CD4-positive, alpha-beta T cell (primary cell): Measurements from ENCODE around the gene DDX54. TPM values are rescaled to one million over a fixed set of nuclear protein-coding genes. Genes with fewer than 3 reads are reported as not detected.
A peak's percentile ranks its signal among the peaks of the same experiment; 100 is the strongest.

Experiments
- ATAC-seq: fragments of 200-7000 bp; cut with Tn5 transposase; one replicate; pipeline ENCODE4 v1.10.0; 2022; ENCODE audit warnings: mild to moderate bottlenecking; ENCODE audit not compliant: poor library complexity
- CTCF ChIA-PET: fragments of 350-600 bp; sonication (Branson Sonifier 250); formaldehyde crosslinking; loops from one replicate; lab custom pipeline; 2021; ENCODE audit warnings: antibody characterized with exemption, inconsistent platforms; lab: Charles Lee
- POLR2A ChIA-PET: fragments of 350-600 bp; sonication (Branson Sonifier 250); formaldehyde crosslinking; loops from one replicate; lab custom pipeline; 2021; ENCODE audit warnings: antibody characterized with exemption, inconsistent platforms; lab: Charles Lee
- DNase-seq, 14 experiments: peaks; one replicate each; pipeline ENCODE4 v3.0.0-alpha.2; 2013 to 2020; ENCODE audit warnings: mixed read lengths in 2 of 14
- H3K27ac ChIP-seq, 2 donors: one replicate each; pipeline versions ENCODE4 v1.5.1 to v1.7.0; 2013; ENCODE audit warnings: low read length in 2 of 2, low read depth in 1 of 2, mild to moderate bottlenecking in 1 of 2
- H3K27me3 ChIP-seq, 2 experiments: 1 replicate in 1 of 2; 2 replicates in 1 of 2; pipeline versions ENCODE4 v1.6.1 to v1.7.0; 2013; ENCODE audit warnings: low read length in 2 of 2, control low read depth in 1 of 2, mild to moderate bottlenecking in 1 of 2, moderate library complexity in 1 of 2; ENCODE audit not compliant: insufficient read depth in 2 of 2, control insufficient read depth in 1 of 2
- H3K36me3 ChIP-seq: one replicate; pipeline ENCODE4 v1.6.1; 2013; ENCODE audit warnings: low read length, control low read depth; ENCODE audit not compliant: insufficient read depth
- H3K4me1 ChIP-seq: one replicate; pipeline ENCODE4 v1.6.1; 2013; ENCODE audit warnings: low read length, control low read depth; ENCODE audit not compliant: insufficient read depth
- H3K4me3 ChIP-seq: one replicate; pipeline ENCODE4 v1.5.1; 2013; ENCODE audit warnings: mild to moderate bottlenecking, low read length, moderate library complexity
- H3K9me3 ChIP-seq, 2 experiments: 1 replicate in 1 of 2; 2 replicates in 1 of 2; pipeline versions ENCODE4 v1.6.1 to v1.7.0; 2013; ENCODE audit warnings: low read length in 2 of 2, mild to moderate bottlenecking in 2 of 2, control low read depth in 1 of 2, moderate library complexity in 1 of 2; ENCODE audit not compliant: control insufficient read depth in 1 of 2, insufficient read depth in 1 of 2
- H3K27ac Mint-ChIP-seq: one replicate; pipeline ENCODE4 v1.8.0; 2020; ENCODE audit warnings: mixed read lengths
- H3K27me3 Mint-ChIP-seq: one replicate; pipeline ENCODE4 v1.8.0; 2021; ENCODE audit warnings: mixed read lengths
- H3K36me3 Mint-ChIP-seq: one replicate; pipeline ENCODE4 v1.8.0; 2021; ENCODE audit warnings: low read depth, mixed read lengths
- H3K4me1 Mint-ChIP-seq: one replicate; pipeline ENCODE4 v1.8.0; 2021; ENCODE audit warnings: low read depth, mixed read lengths
- H3K4me3 Mint-ChIP-seq: one replicate; pipeline ENCODE4 v1.8.0; 2020; ENCODE audit warnings: mild to moderate bottlenecking, mixed read lengths
- H3K9me3 Mint-ChIP-seq: one replicate; pipeline ENCODE4 v1.8.0; 2020; ENCODE audit warnings: mixed read lengths
- intact Hi-C, 2 experiments: fragments of 100-400 bp; cut with DNase I in 1 of 2; cut with micrococcal nuclease in 1 of 2; formaldehyde crosslinking; loops; one replicate each; pipeline versions ENCODE4 v1.15.1 to v1.9.0; 2023 to 2025; cut with DNase I, micrococcal nuclease
- total RNA-seq, 174 experiments: library from RNA in 2 of 174; stranded (reverse) in 2 of 174; gene quantifications; one replicate each; pipeline ENCODE4 v1.2.3 and lab custom pipeline; 2021 to 2026
- TF ChIP-seq, protein P1 (sequence below): fragments of 200-600 bp; IDR thresholded peaks from one replicate; pipeline ENCODE4 v1.8.0; 2022; ENCODE audit warnings: antibody characterized with exemption, mild to moderate bottlenecking

Gene DDX54
- total RNA-seq, 2 experiments from 2014 or later = 56.8 to 61.1 TPM

DNA sequence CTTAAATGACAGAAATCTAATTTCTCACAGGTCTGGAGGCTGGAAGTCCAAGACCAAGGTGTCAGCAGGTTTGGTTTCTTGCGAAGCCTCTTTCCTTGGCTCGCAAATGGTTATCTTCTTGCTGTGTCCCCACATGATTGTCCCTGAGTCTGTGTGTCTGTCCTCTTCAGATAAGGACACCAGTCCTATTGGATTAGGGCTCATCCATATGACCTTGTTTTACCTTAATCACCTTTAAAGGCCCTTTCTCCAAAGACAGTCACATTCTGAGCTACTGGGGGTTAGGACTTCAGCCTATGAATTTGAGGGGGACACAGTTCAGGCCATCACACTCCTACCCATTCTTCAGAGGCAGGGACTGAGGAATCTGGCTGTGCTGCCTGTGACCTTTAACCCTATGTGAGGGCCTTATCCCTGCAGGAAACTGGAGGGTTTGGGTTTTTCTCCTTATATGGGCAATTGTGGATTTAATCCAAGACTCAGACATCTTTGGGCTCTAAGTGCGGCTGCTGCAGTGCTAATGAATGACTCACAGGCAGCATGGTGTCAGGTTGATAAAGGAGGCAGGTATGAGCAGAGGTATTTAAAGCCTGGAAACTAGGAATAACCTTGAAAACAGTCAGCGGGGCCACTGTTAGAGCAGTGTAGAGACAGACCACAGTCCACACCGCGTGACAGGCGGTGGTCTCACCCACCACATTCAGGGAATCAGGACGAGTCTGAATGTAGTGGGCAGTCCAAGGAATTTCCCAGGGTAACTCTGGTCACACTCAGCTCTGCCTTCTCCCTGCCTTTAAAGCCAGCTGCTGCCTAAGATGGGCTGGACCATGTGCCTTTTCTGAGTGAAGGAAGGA lies 46.2 kb upstream of the DDX54 start:
- H3K4me1 ChIP-seq = peaks cover 69% of the 10 kb centered on the region
- POLR2A ChIA-PET = interaction anchor here (0.7 to 2.4 kb wide), 2 partner anchors 9 to 10 kb away, joined by 4 to 27 read pairs; partner anchors contain the start of gene TPCN1
- intact Hi-C loops = loop anchor here (2.0 to 5.0 kb wide), 2 partner anchors 34 to 47 kb away; partner anchors contain the start of genes DDX54 (in 1 of the 2) and RITA1 (in 1 of the 2)
- DNase-seq = no peak
- TF ChIP-seq, protein P1, sequence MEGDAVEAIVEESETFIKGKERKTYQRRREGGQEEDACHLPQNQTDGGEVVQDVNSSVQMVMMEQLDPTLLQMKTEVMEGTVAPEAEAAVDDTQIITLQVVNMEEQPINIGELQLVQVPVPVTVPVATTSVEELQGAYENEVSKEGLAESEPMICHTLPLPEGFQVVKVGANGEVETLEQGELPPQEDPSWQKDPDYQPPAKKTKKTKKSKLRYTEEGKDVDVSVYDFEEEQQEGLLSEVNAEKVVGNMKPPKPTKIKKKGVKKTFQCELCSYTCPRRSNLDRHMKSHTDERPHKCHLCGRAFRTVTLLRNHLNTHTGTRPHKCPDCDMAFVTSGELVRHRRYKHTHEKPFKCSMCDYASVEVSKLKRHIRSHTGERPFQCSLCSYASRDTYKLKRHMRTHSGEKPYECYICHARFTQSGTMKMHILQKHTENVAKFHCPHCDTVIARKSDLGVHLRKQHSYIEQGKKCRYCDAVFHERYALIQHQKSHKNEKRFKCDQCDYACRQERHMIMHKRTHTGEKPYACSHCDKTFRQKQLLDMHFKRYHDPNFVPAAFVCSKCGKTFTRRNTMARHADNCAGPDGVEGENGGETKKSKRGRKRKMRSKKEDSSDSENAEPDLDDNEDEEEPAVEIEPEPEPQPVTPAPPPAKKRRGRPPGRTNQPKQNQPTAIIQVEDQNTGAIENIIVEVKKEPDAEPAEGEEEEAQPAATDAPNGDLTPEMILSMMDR = no peak
- no peak for ATAC-seq
- H3K9me3 ChIP-seq = no peaks in the 10 kb centered on the region
- no peaks in the 10 kb centered on the region for H3K27me3 ChIP-seq
- peaks cover 62% of the 10 kb centered on the region for H3K36me3 ChIP-seq
- Mint-ChIP-seq H3K27me3 (no peaks in the 10 kb centered on the region), H3K9me3 (no peaks in the 10 kb centered on the region), H3K27ac (no peak overlapping the region), H3K4me3 (peak overlapping the region; percentile 11), H3K4me1 (peaks cover 59% of the 10 kb centered on the region), H3K36me3 (peaks cover 69% of the 10 kb centered on the region)
- no peak overlapping the region for H3K27ac ChIP-seq
- CTCF ChIA-PET = no interaction called here
- no peak overlapping the region for H3K4me3 ChIP-seq

DNA sequence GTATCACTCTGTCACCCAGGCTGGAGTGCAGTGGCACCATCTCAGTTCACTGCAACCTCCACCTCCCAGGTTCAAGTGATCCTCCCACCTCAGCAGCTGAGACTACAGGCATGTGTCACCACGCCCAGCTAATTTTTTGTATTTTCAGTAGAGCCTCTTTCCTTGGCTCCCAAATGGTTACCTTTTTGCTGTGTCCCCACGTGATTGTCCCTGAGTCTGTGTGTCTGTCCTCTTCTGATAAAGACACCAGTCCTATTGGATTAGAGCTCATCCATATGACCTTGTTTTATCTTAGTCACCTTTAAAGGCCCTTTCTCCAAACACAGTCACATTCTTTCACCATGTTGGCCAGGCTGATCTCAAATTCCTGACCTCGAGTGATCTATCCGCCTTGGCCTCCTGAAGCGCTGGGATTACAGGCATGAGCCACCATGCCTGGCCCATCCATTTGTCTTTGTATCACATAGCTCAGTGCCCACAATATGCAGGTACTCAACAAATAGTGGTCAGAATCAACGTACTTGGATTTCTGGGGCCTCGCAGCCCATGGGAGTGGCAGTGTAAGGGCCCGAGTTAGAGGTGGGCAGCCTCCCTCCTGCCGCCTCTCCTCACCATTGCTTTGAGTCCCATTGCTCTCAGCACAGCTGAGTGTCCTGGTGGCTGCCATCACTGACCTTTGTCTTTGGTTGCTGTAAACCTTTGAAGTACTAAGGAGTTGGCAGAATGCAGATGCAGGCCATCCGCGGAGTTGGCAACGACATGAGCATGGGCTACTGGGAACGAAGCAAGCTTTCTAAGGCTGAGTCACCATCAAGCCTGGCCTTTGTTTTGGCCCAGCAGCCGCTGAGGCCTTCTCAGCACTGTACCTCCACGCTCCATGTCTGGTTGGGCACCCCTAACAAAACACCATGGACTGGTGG lies 45.3 kb upstream of the DDX54 start:
- POLR2A ChIA-PET = interaction anchor here (0.7 to 1.4 kb wide), 5 partner anchors 9 to 31 kb away, joined by 4 to 7 read pairs (median 5); partner anchors contain the start of gene TPCN1

More for the DNA sequence above, 45.3 kb upstream of the DDX54 start:
- no peaks in the 10 kb centered on the region for H3K9me3 ChIP-seq
- ATAC-seq = no peak
- H3K4me3 ChIP-seq = no peak overlapping the region
- Mint-ChIP-seq H3K36me3 (peaks cover 61% of the 10 kb centered on the region), H3K4me1 (peaks cover 51% of the 10 kb centered on the region), H3K9me3 (no peaks in the 10 kb centered on the region), H3K4me3 (peak overlapping the region; percentile 40), H3K27me3 (no peaks in the 10 kb centered on the region), H3K27ac (peak overlapping the region; percentile 51)
- CTCF ChIA-PET = interaction anchor here (0.7 kb wide), 1 partner anchor 27 kb away, joined by 3 read pairs; no protein-coding TSS in a partner anchor
- intact Hi-C loops = loop anchor here in 1 of 2 experiments (5.0 kb wide), 1 partner anchor 33 kb away; no protein-coding TSS in a partner anchor
- TF ChIP-seq, protein P1 = no peak
- DNase-seq = no peak
- H3K36me3 ChIP-seq = peaks cover 60% of the 10 kb centered on the region
- no peak overlapping the region for H3K27ac ChIP-seq
- peaks cover 64% of the 10 kb centered on the region for H3K4me1 ChIP-seq
- H3K27me3 ChIP-seq = no peaks in the 10 kb centered on the region
